ENCODE results near the gene SHOC2.

Gene SHOC2

DNA sequence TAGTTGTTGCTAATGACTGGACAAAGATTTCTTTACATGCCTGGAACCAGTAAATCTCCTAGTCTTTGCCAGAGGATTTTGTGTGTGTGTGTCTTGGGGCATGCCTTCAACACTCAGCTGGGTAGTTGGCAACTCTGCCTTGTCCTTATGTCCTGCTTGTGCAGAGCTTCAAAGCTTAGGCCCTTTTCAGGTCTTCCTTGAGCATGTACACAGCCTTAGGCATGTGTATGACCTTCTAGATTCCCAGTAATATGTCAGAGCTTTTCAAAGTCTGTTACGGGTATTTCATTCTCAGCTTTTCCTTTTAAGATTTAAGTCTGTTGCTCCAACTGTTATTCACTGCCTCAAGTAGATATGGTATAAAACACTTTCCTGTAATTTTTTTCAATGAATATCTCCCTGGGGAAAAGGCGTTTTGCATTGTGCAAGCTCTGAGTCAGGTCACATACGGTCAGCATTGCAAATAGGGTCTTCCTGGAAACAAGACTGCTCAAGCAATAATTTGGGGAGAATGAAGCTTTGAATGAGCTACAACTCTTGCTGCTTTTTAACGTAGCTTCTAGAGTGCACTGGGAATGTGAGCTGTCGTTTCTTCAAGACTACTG lies 25.5 kb downstream of the SHOC2 start:
- no peak for DNase-seq (ENCODE audit: low read depth in 1 of 2, low spot score in 1 of 2)

GRCh38 chr10:110946496-110946895 lies 27.1 kb downstream of the SHOC2 start:
- no peak for DNase-seq (ENCODE audit: low read depth in 1 of 2, low spot score in 1 of 2)

DNA sequence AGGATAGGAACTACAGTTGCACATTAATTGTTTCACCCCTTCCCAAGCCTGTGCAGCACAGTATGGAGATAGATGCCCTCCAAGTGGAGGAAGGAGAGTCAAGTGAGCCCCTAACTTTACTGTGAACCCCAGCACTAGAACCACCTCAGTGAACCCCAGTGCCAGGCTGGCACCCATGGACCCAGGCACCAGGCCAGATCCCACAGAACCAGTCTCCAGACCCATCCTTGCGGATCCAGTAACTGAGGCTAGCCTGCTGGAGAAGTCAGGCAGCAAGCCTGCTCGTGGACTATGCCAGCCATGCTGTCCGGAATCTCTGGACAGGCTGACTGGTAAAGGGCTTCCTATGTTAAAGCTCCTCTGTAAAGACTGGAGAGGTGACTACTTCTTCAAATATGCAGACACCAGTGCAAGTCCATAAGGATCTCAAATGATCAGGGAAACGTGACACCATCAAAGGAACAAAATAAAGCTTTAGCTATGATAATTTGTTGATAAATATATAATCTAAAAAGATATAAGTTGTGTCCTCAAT lies 27.7 kb downstream of the SHOC2 start:
- no peak for DNase-seq (ENCODE audit: low read depth in 1 of 2, low spot score in 1 of 2)

DNA sequence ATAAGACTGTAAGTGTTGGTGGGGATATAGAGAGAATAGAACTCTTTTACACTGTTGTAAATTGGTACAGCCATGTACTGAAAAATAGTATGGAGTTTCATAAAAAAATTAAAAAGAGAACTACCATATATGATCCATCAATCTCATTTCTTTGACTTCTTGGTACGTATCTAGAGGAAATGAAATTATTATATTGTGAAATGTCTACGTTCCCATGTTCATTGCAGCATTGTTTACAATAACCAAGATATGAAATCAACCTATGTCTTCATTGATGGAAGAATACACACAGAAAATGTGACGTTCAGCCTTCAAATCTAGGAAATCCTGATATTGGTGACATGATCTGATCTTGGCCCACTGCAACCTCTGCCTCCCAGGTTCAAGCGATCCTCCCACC lies 32.0 kb downstream of the SHOC2 start:
- DNase-seq (ENCODE audit: low read depth in 1 of 2, low spot score in 1 of 2) = no peak

DNA sequence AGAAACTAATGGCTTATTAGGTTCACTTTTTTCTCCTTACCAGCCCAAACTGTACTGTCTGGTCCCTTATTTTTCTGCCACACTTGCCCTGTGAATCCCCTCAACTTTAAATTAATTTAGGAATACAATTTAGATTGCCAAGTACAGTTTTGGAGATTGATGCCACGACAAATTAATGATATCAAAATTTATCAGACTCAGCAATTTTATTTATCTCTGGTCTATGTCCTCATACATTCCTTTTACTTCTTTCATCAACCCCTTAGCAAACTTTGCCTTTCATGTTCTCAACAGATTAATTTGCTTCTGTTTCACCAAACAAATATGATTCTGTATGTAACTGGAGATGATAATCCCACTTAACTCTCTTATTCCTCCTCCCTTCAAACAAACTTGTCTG lies 38.2 kb downstream of the SHOC2 start:
- no peak for DNase-seq (ENCODE audit: low read depth in 1 of 2, low spot score in 1 of 2)

- no peak for DNase-seq (ENCODE audit: low read depth in 1 of 2, low spot score in 1 of 2)
Measured at GRCh38 chr10:110959379-110960332, 40.3 kb downstream of the SHOC2 start.

DNA sequence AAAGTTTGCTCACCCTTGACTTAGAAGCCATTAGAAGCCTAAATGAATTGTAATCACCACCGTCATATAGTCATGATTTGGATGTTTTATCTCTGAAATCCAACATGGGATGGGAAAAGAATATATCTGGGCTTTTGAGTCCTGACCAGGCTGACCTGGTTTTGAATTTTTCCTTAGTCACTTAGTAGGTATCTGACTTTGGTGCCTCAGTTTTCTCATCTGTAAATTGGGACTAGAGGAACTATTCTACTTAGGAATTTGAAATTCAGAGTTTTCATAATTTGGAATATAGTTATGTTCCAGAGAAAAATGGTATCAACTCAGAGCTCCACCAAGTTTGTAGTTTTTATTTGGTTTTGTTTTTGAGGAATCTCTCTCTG lies 40.9 kb downstream of the SHOC2 start:
- DNase-seq (ENCODE audit: low read depth in 1 of 2, low spot score in 1 of 2) = no peak

DNA sequence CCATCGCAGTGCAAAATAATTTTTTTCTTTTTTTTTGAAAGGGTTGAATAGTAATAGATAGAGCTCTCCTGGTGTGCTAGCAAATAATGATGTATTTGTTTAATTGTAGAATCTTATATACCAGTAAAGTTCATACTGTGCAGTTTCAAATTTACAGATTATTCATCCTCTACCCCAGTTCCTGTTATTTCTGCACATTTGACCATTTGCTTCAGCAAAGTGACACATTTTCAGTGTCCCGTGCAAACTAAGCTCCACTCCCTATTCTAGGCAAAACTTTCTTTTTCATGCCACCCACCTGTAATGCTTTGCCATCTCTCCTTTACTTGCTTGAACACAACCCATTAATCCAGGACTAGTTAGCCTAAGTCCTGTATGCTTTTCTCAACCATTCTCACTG lies 43.0 kb downstream of the SHOC2 start:
- no peak for DNase-seq (ENCODE audit: low read depth in 1 of 2, low spot score in 1 of 2)

DNA sequence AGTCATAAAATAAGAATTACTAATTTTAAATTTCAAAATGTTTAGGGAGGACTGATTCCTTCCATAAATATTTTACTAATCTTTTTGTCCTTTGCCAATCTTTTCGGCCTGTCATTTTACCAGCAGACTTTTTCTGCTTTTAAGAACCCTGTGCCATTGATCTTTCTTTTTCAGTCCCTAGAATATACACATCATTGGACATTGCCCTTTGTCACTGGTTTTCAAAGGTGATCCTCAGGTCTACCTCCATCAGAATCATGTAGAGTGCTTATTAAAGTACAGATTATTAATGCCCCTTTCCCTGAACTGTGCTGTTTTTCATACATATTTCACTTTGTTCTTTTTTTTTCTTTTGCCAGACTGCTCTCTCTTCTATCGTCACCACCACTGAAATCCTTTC lies 43.8 kb downstream of the SHOC2 start:
- DNase-seq (ENCODE audit: low read depth in 1 of 2, low spot score in 1 of 2) = no peak

DNA sequence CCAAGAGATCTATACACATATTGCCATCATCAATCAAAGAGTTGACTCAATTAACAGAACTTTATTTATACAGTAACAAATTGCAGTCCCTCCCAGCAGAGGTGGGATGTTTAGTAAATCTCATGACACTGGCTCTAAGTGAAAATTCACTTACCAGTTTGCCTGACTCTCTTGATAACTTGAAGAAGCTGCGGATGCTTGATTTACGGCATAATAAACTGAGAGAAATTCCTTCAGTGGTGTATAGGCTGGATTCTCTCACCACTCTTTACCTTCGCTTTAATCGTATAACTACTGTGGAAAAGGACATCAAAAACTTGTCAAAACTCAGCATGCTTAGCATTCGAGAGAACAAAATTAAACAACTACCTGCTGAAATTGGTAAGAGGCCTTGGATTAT lies 45.3 kb downstream of the SHOC2 start:
- DNase-seq (ENCODE audit: low read depth in 1 of 2, low spot score in 1 of 2) = no peak

DNA sequence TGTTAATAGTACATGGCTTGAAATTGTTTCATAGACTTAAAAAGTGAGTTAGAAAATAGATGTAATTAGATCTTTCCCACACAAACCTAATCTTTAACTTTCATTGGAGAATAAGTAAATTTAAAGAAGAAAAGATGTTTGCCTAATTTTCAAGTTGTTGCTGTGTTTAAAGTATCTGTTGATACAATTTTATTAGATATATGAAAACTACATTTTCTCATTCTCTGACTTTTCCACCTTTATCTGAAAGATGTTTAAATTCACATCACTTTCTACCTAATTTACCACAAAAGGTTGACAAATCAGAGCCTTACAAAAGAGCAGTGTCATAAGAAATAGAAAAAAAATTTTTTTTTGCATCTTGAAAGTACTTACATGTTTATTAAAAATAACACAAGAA lies 45.8 kb downstream of the SHOC2 start:
- no peak for DNase-seq (ENCODE audit: low read depth in 1 of 2, low spot score in 1 of 2)

GRCh38 chr10:110966146-110966545 lies 46.7 kb downstream of the SHOC2 start:
- DNase-seq (ENCODE audit: low read depth in 1 of 2, low spot score in 1 of 2) = no peak

- DNase-seq (ENCODE audit: low read depth in 1 of 2, low spot score in 1 of 2) = no peak
Measured at GRCh38 chr10:110967009-110967630, 47.7 kb downstream of the SHOC2 start.

GRCh38 chr10:110967645-110968044 lies 48.2 kb downstream of the SHOC2 start:
- no peak for DNase-seq (ENCODE audit: low read depth in 1 of 2, low spot score in 1 of 2)

DNA sequence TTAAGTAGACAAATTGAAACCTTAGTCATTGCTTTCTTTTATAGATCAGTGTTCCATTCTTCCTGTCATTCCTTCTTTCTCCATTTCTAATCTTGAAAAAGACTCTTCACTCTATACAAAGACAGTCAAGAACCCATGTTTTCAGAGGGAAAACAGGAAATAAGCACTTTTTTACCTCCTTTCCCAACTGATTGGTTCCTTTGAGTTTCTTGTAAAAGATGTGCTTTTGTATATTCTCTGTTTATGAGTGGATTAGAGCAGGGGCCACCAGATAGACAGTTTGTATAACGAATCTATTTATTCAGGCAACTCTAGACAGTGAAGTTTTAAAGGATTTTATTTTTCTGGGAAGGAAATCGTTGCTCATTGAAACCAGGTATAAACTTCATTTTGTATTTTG lies 49.8 kb downstream of the SHOC2 start:
- DNase-seq (ENCODE audit: low read depth in 1 of 2, low spot score in 1 of 2) = no peak

GRCh38 chr10:110971638-110972037 lies 52.2 kb downstream of the SHOC2 start:
- no peak for DNase-seq (ENCODE audit: low read depth in 1 of 2, low spot score in 1 of 2)

GRCh38 chr10:110972231-110973134 lies 53.1 kb downstream of the SHOC2 start:
- DNase-seq (ENCODE audit: low read depth in 1 of 2, low spot score in 1 of 2) = no peak

- no peak for DNase-seq (ENCODE audit: low read depth in 1 of 2, low spot score in 1 of 2)
Measured at GRCh38 chr10:110973400-110973799, 54.0 kb downstream of the SHOC2 start.

DNA sequence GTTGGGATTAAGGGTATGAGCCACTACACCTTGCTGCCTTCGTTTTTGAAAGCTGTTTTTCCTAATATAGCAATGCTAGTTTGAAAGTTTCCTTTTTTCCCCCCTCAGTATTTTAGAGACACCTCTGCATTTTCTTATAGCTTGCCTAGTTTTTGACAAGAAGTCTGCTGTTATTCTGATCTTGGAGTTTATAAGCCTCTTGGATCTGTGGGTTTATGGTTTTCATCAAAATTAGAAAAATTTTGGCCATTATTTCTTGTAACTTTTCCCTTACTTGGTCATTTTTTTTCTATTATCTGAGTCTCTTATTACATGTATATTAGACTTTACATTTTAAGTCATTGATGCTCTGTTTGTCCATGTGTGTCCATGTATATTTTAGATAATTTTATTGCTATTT lies 57.2 kb downstream of the SHOC2 start:
- DNase-seq (ENCODE audit: low read depth in 1 of 2, low spot score in 1 of 2) = no peak

DNA sequence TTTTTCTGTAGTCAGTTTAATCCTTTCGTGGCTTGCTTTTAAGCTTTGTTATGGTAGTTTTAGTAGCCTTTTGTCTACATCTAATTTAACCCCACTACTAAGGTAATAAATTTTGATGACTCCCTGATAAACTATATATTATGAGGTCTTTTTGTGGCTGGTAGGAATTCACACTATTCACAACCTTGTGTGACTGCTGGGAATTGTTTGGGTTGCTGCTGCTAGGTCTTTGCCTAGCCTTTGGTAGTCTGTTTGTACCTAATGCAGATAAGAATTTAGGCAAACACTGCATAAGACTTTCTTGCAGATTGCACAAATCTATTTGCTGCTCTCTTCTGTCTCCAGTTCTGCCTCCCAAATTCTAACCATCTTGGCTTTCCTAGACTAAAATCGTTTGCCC lies 58.3 kb downstream of the SHOC2 start:
- DNase-seq (ENCODE audit: low read depth in 1 of 2, low spot score in 1 of 2) = no peak

GRCh38 chr10:110978204-110978603 lies 58.8 kb downstream of the SHOC2 start:
- no peak for DNase-seq (ENCODE audit: low read depth in 1 of 2, low spot score in 1 of 2)

All from activated T-helper 1 cell treated with anti-CD3 and anti-CD28 coated beads, Interleukin-2, amount 50 U/mL, for 16 hours (primary cell).